Uterus (tissue), 4 donors: ENCODE measurements around the gene USF2. TPM values are rescaled to one million over a fixed set of nuclear protein-coding genes. Genes with fewer than 3 reads are reported as not detected.
A peak's percentile ranks its signal among the peaks of the same experiment; 100 is the strongest.

Experiments used
- DNase-seq, 2 donors: peaks; one replicate each; pipeline ENCODE4 v3.0.0-alpha.2; 2019 to 2020
- H3K27ac ChIP-seq, 2 donors: fragments of 200-600 bp; sonication (generic); 1 replicate in 1 of 2; 2 replicates in 1 of 2; pipeline ENCODE4 v1.5.1; 2016 to 2018
- H3K27me3 ChIP-seq, 2 donors: fragments of 200-600 bp; sonication (generic); one replicate each; pipeline ENCODE4 v1.5.1; 2018 to 2019; ENCODE audit warnings: control low read depth in 1 of 2
- H3K36me3 ChIP-seq, 2 donors: fragments of 200-600 bp; sonication (generic); one replicate each; pipeline ENCODE4 v1.5.1; 2019; ENCODE audit warnings: control low read depth in 1 of 2
- H3K4me1 ChIP-seq, 2 donors: fragments of 200-600 bp; sonication (generic); one replicate each; pipeline ENCODE4 v1.5.1; 2018 to 2019; ENCODE audit warnings: control low read depth in 1 of 2
- H3K4me3 ChIP-seq, 2 donors: fragments of 200-600 bp; sonication (generic); 1 replicate in 1 of 2; 2 replicates in 1 of 2; pipeline ENCODE4 v1.5.1; 2018 to 2019; ENCODE audit warnings: mild to moderate bottlenecking in 1 of 2
- H3K9me3 ChIP-seq, 2 donors: fragments of 200-600 bp; sonication (generic); one replicate each; pipeline ENCODE4 v1.5.1; 2019; ENCODE audit warnings: control low read depth in 1 of 2
- POLR2A ChIP-seq, 2 donors: fragments of 450-650 bp; IDR thresholded peaks; one replicate each; pipeline ENCODE4 v1.6.1; 2016; ENCODE audit warnings: antibody characterized with exemption in 2 of 2, mild to moderate bottlenecking in 1 of 2, moderate library complexity in 1 of 2
- intact Hi-C: fragments of 100-400 bp; cut with DNase I; formaldehyde crosslinking; loops from one replicate; pipeline ENCODE4 v1.15.1; 2023; ENCODE audit warnings: low total_unique reads
- total RNA-seq, 4 donors: library from RNA; depleted of rRNA in 3 of 4; stranded (reverse); fragments of >200 nt in 3 of 4; gene quantifications; one replicate each; pipeline versions ENCODE4 v1.1.0 to v1.2.4, GENCODE V29; 2014 to 2023
- TF ChIP-seq, protein P1 (sequence below), 4 experiments: fragments of 200-600 bp in 2 of 4; fragments of 450-650 bp in 2 of 4; sonication (generic) in 2 of 4; IDR thresholded peaks; one replicate each; pipeline ENCODE4 v1.5.1; 2016 to 2019; ENCODE audit warnings: antibody characterized with exemption in 4 of 4, mild to moderate bottlenecking in 2 of 4, moderate library complexity in 1 of 4
- donor health status: DM: yes; HTN: yes; CAD: no.

Gene USF2
- total RNA-seq, 4 donors from 2014 or later = 48.8 to 155 (median 87.5) TPM

DNA sequence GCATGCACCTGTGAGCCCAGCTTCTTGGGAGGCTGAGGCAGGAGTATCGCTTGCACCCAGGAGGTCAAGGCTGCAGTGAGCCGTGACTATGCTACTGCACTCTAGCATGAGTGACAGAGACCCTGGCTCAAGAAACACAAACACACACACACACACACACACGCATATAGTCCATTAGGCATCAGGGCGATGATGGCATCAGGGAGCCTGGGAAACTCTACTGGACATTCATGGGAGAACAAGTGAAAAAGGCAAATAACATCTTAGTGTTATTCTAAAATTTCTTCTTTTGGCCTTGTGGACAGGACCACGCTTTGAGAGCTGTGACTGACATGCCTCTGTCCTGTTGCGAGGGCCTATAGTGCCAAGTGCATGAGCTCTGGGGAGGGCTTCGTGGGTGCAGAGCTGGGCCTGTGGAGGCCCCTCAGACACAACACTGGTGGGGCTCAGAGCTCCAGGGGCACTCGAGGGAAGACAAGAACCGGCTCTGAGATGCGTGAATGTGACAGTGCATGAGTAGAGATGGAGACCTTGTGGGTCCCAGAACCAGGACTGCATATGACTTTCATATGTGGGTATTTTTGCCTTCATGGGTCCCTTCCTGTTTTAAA lies 8.0 kb upstream of the USF2 start:
- Histone ChIP-seq H3K9me3 (no peaks in the 10 kb centered on the region), H3K27me3 (no peaks in the 10 kb centered on the region), H3K36me3 (no peaks in the 10 kb centered on the region), H3K4me3 (no peak overlapping the region), H3K4me1 (no peaks in the 10 kb centered on the region), H3K27ac (no peak overlapping the region)
- TF ChIP-seq, protein P1, sequence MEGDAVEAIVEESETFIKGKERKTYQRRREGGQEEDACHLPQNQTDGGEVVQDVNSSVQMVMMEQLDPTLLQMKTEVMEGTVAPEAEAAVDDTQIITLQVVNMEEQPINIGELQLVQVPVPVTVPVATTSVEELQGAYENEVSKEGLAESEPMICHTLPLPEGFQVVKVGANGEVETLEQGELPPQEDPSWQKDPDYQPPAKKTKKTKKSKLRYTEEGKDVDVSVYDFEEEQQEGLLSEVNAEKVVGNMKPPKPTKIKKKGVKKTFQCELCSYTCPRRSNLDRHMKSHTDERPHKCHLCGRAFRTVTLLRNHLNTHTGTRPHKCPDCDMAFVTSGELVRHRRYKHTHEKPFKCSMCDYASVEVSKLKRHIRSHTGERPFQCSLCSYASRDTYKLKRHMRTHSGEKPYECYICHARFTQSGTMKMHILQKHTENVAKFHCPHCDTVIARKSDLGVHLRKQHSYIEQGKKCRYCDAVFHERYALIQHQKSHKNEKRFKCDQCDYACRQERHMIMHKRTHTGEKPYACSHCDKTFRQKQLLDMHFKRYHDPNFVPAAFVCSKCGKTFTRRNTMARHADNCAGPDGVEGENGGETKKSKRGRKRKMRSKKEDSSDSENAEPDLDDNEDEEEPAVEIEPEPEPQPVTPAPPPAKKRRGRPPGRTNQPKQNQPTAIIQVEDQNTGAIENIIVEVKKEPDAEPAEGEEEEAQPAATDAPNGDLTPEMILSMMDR (IDR thresholded peaks at IDR 0.05) = no peak
- TF ChIP-seq POLR2A (IDR thresholded peaks at IDR 0.05) = no peak
- no peak for DNase-seq
- intact Hi-C loops = no loop called here

GRCh38 chr19:35261356-35262100 lies 7.2 kb upstream of the USF2 start:
- Histone ChIP-seq H3K4me3 (no peak overlapping the region), H3K27me3 (no peaks in the 10 kb centered on the region), H3K4me1 (no peaks in the 10 kb centered on the region), H3K36me3 (no peaks in the 10 kb centered on the region), H3K27ac (no peak overlapping the region), H3K9me3 (no peaks in the 10 kb centered on the region)
- TF ChIP-seq, protein P1 (IDR thresholded peaks at IDR 0.05) = no peak
- no peak for TF ChIP-seq POLR2A (IDR thresholded peaks at IDR 0.05)
- no peak for DNase-seq
- intact Hi-C loops = no loop called here

GRCh38 chr19:35262101-35262761 lies 6.5 kb upstream of the USF2 start:
- H3K9me3 ChIP-seq = no peaks in the 10 kb centered on the region
- DNase-seq = no peak
- no peaks in the 10 kb centered on the region for H3K36me3 ChIP-seq
- H3K4me3 ChIP-seq = no peak overlapping the region
- H3K4me1 ChIP-seq = no peaks in the 10 kb centered on the region
- intact Hi-C loops = no loop called here
- TF ChIP-seq, protein P1 (IDR thresholded peaks at IDR 0.05) = no peak
- no peak for TF ChIP-seq POLR2A (IDR thresholded peaks at IDR 0.05)
- no peak overlapping the region for H3K27ac ChIP-seq
- H3K27me3 ChIP-seq = no peaks in the 10 kb centered on the region

DNA sequence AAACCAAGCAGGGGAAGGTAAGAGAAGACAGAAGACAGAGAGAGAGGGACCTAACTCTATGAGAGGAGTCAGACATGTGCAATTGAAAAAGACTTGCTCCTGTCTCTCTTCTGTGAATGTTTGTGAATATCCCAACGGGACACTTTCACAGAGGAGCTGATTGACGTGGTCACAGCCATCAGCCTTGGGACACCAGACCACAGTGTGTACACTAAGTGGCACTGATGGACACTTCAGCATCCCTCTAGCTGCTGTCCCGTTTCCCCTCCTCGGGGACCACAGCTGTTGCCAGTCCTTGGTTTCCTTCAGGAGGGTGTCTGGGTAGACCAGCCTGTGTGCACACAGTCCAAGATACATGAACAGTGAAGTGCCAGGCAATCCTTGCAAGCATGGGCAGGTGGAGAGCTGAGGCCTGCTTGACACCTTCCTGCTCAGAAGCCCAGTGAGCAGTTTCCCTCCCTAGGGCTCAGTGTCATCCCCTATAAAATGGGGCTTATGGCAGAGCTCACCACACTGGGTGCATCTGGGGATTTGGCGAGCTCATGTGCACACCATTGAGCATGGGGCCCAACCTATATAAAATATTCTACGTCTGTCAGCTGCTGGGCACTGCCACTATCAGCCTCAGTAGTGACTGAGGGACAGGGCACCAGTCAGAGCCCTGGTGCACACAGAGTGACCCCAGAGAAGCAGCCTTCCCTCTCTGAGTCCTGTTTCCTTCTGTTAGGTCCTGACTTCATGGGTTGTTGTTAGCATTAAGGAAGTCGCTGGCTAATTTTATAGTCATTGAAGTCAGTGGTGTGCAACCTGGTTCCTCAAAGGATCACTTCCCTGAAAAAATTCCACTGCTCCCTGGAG lies 4.3 kb upstream of the USF2 start:
- Histone ChIP-seq H3K4me3 (no peak overlapping the region), H3K9me3 (no peaks in the 10 kb centered on the region), H3K36me3 (no peaks in the 10 kb centered on the region), H3K4me1 (no peaks in the 10 kb centered on the region), H3K27me3 (no peaks in the 10 kb centered on the region), H3K27ac (no peak overlapping the region)
- TF ChIP-seq, protein P1 (IDR thresholded peaks at IDR 0.05) = no peak
- TF ChIP-seq POLR2A (IDR thresholded peaks at IDR 0.05) = no peak
- DNase-seq = peak; percentile 10 to 11
- intact Hi-C loops = no loop called here
